HS-27A (cell line): ENCODE data around the gene NELFB.

ENCODE experiments used
- DNase-seq: peaks from one replicate; pipeline ENCODE4 v3.0.0-alpha.2; 2012; ENCODE audit warnings: low read depth, missing footprints

Gene NELFB

DNA sequence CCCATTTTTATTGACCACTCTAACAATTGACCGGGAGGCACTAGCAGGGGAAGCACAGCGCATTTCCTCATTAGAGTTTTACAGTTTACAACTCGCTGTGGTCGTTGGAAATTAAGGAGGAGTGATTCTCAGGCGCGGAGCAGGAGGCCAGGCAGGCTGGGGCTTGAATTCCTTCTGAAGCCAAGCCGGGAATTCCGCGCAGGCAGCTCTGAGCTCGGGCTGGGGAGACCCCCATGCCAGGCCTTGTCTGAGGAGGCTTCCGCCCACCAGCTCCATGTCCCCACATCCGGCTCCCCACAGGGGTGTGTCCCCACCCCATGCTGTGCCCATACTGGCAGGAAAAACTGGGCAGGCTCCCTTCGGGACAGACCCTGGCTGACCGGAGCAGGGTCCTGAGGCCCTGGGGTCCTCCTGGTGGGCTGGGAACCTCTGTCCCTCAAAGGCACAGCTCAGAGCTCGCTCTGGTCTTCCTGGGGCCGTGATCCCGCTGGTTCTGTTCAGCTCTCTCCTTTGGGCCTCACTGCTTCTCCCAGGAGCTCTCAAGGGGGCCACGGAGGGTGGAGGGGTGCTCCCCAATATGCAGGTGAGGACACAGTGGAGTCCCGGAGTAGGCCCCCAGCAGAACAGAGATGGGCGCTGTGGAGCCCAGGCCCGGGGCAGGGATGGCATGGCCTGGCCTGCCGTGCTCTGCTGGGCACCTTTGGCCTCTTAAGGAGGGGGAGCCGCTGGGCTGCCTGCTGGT, 48.2 kb downstream of the NELFB start:
- no peak for DNase-seq

GRCh38 chr9:137303893-137304382, 48.8 kb downstream of the NELFB start:
- DNase-seq = no peak

GRCh38 chr9:137304383-137305059, 49.4 kb downstream of the NELFB start:
- no peak for DNase-seq

GRCh38 chr9:137305060-137305797, 50.1 kb downstream of the NELFB start:
- no peak for DNase-seq

DNA sequence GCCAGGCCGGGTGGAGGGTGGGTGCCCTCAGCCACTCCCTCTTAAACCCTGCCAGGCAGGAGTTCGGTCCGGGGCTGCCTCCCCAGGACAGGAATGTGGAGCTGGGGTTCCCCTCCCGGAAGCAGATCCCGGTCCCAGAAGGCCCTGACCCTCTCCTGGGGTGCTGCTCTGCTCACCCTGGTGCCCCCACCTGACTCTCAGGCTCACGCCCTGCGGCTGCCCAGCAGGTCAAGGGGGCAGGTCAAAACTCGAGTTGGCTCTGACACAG, 50.6 kb downstream of the NELFB start:
- no peak for DNase-seq

- no peak for DNase-seq
Measured at GRCh38 chr9:137306066-137306849, 51.1 kb downstream of the NELFB start.

DNA sequence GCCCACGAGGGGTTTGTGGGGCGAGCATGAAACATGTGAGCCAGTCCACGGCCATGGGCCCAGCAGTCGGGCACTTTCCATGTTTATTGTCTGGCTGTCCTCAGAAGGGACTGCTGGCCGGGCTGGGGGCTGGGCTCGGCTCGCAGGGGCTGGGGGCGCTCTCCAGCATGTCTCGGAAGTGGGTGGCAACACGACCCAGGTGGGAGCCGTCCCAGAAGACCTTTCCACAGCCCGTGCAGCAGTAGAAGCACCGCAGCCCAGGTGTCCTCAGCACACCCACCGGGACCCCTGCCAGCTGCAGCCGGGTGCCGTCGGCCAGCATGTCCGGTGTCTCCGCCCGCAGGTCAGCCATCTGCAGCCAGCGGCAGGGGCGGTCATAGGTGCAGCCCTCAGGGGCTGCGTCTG, 51.7 kb downstream of the NELFB start:
- DNase-seq = no peak

- no peak for DNase-seq
Measured at GRCh38 chr9:137307255-137308056, 52.3 kb downstream of the NELFB start.

DNA sequence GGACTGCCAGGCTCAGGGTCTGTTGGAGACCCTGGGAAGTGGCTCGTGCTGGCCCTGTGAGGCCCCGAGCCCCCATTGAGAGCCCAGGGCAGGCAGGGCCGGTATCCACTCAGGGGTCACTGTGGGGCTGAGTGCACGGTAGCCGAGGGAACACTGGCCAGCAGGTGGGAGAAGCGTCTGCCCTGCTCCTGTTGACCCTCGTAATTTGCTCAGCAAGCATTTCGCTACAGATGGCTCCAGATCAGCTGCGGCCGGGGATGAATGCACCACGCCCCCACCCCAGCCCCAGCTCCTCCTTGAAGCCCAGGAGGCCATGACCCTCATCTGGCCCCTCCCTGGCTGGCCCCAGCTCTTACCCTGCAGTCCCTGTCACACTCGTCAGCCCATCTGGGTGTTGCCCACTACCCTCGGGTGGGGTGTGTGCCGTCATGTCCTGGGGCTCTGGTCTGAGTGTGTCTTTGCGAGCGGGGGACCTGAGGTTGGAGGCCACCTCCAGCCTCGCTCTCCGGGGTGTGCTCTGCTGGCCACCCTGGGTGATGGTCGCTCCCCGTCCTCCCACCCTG, 53.0 kb downstream of the NELFB start:
- DNase-seq = no peak

GRCh38 chr9:137309368-137310188, 54.5 kb downstream of the NELFB start:
- no peak for DNase-seq

- no peak for DNase-seq
Measured at GRCh38 chr9:137310189-137311052, 55.3 kb downstream of the NELFB start.

DNA sequence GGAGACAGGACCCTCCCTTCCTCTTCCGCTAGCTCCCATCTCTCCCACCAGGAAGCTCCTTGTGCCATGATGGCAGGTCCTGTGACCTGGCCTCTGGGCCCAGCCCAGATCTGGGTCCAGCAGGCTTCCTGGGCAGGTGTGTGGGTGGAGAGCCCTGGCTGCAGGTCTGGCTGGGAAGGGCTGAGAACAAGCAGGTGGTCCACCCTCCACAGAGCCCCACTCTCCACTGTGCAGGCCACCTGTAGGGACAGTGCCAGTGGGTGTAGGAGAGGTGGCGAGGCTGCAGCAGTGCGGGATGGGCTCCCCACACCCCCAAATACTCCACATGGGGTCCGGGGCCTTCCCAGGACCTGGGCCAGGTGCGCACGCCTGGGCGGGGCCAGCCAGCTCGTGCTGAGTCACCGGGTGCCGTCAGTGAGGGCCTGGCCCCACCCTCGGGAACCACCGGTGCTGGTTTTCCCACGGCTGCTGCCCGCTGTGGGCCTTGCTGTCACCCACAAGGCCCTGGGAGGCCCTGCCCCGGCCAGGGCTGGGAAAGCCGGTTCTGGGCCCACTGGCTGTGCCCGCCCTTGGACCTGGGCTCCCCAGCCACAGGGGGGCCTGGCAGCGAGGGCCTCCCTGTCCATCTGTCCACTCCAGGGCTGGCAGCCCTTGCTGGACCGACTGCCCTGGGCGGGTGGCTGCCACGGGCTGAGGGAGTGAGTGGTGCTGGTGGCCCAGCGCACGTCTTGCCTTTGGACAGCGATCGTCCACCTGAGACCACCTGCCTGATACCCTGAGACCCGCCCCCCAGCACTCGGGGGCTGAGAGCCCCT, 56.3 kb downstream of the NELFB start:
- DNase-seq = no peak

DNA sequence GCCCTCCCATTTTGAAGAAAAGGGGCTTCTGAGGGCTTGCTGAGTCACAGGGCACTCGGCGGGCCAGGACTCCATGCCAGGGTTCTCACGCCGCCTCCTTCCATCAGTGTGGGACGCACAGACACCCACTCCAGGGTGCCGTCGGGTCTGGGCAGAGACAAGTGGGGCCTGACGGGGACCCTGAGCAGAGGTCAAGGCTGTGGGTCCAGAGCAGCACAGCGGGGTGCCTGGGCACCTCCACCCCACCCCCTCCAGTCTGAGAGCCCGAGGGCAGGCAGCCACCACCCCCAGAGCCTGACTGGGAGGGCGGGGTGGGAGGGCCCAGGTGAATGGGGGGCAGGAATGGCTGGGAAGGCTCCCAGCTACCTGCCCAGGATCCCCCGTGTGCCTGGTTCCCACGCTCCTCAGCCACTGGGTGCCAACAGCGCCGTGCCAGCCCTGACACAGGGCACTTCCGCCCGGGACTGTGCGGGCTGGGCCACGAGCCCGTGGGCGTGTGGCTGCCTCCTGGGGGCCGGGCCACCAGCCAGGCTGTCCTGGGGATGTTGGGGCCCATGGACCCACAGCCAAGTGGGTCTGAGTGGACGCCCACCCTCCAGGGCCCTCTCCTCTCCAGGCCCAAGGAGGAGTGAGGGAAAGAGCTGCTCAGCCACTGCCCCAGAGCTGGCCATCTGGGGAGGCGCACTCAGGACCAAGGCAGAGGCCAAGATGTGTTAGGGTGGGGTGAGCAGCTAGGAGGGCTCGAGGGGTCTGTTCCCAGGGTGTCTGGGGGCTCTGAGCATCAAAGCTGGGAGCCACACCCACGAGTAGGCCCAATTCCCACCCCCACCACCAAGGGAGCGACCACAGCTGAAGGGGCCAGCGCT, 57.1 kb downstream of the NELFB start:
- no peak for DNase-seq

GRCh38 chr9:137312852-137313325, 57.8 kb downstream of the NELFB start:
- DNase-seq = no peak

- no peak for DNase-seq
Measured at GRCh38 chr9:137313326-137313936, 58.3 kb downstream of the NELFB start.

- no peak for DNase-seq
Measured at GRCh38 chr9:137313956-137314560, 58.9 kb downstream of the NELFB start.
